Stomach (tissue), 9 donors: Measurements from ENCODE around the gene MYH13. TPM values are rescaled to one million over a fixed set of nuclear protein-coding genes. Genes with fewer than 3 reads are reported as not detected.
A peak's percentile ranks its signal among the peaks of the same experiment; 100 is the strongest.

Experiments used
- DNase-seq, 2 donors: peaks; one replicate each; pipeline versions ENCODE4 v3.0.0 to v3.0.0-alpha.2; 2013 to 2019
- H3K27ac ChIP-seq, 5 donors: fragments of 200-600 bp in 4 of 5; sonication (generic) in 4 of 5; one replicate each; pipeline ENCODE4 v1.5.1; 2013 to 2019; ENCODE audit warnings: mild to moderate bottlenecking in 1 of 5, moderate library complexity in 1 of 5
- H3K27me3 ChIP-seq, 3 donors: fragments of 200-600 bp; sonication (generic); one replicate each; pipeline ENCODE4 v1.5.1; 2017 to 2019; ENCODE audit warnings: mixed run types in 1 of 3
- H3K36me3 ChIP-seq, 4 donors: fragments of 200-600 bp; sonication (generic); 1 replicate in 3 of 4; 2 replicates in 1 of 4; pipeline ENCODE4 v1.5.1; 2016 to 2019
- H3K4me1 ChIP-seq, 4 donors: fragments of 200-600 bp; sonication (generic); one replicate each; pipeline ENCODE4 v1.5.1; 2016 to 2019
- H3K4me3 ChIP-seq, 4 donors: fragments of 200-600 bp; sonication (generic) in 3 of 4; one replicate each; pipeline ENCODE4 v1.5.1; 2016 to 2019; ENCODE audit warnings: mild to moderate bottlenecking in 1 of 4
- H3K9me3 ChIP-seq, 4 donors: fragments of 200-600 bp; sonication (generic); one replicate each; pipeline ENCODE4 v1.5.1; 2016 to 2019
- CTCF ChIP-seq, 7 experiments: fragments of 450-650 bp in 4 of 7; fragments of 200-600 bp in 3 of 7; sonication (generic) in 3 of 7; IDR thresholded peaks; one replicate each; pipeline ENCODE4 v1.5.1; 2016 to 2019; ENCODE audit warnings: antibody characterized with exemption in 7 of 7, control low read depth in 2 of 7, mild to moderate bottlenecking in 1 of 7
- EP300 ChIP-seq: sonication (generic); formaldehyde crosslinking; IDR thresholded peaks from one replicate; pipeline ENCODE4 v1.6.1; 2017; ENCODE audit warnings: antibody characterized with exemption
- POLR2A ChIP-seq, 4 donors: fragments of 450-650 bp; IDR thresholded peaks; one replicate each; pipeline ENCODE4 v1.6.1; 2016; ENCODE audit warnings: antibody characterized with exemption in 4 of 4, control low read depth in 2 of 4, mild to moderate bottlenecking in 1 of 4, moderate library complexity in 1 of 4
- POLR2AphosphoS5 ChIP-seq, 3 donors: sonication (generic); formaldehyde crosslinking; IDR thresholded peaks; one replicate each; pipeline ENCODE4 v1.6.1; 2016; ENCODE audit warnings: antibody characterized with exemption in 3 of 3
- WGBS, 5 donors: extraction: QIAGEN DNeasy Blood & Tissue Kit in 3 of 5; methylation state at CpG; one replicate each; pipeline versions ENCODE4 v1.1.5 to v1.1.7; 2013 to 2018; 5-methylcytosine and 5-hydroxymethylcytosine counted together
- intact Hi-C: fragments of 100-400 bp; cut with DNase I; formaldehyde crosslinking; loops from one replicate; pipeline ENCODE4 v1.15.1; 2023; ENCODE audit warnings: low total_unique reads
- polyA plus RNA-seq, 3 donors: library from polyadenylated mRNA; stranded (reverse); fragments of 200-250 nt; gene quantifications; one replicate each; pipeline ENCODE4 v1.2.3, GENCODE V29; 2013
- total RNA-seq, 5 donors: library from RNA; depleted of rRNA; stranded (reverse); fragments of >200 nt; gene quantifications; one replicate each; pipeline versions ENCODE4 v1.1.0 to v1.2.3, GENCODE V29; 2014 to 2016
- donor health status: healthy with polysubstance abuse.
- donor health status: Bipolar disorder and iron deficiency.
- donor health status: healthy.

The MYH13 gene
- total and polyA plus RNA-seq, 8 donors: 0.68 to 5.4 (median 2.6) TPM

GRCh38 chr17:10332515-10332914 lies 40.3 kb downstream of the MYH13 start:
- TF ChIP-seq POLR2AphosphoS5 (IDR thresholded peaks at IDR 0.05) (no peak), POLR2A (IDR thresholded peaks at IDR 0.05) (no peak)
- WGBS, 5 donors: 78 to 94% (median 90%) methylated on average over 4 of the region's 4 CpGs
- H3K27ac ChIP-seq: no peak overlapping the region
- H3K36me3 ChIP-seq: no peaks in the 10 kb centered on the region
- H3K9me3 ChIP-seq: no peaks in the 10 kb centered on the region
- no peaks in the 10 kb centered on the region for H3K4me1 ChIP-seq
- DNase-seq: no peak
- intact Hi-C loops: no loop called here
- no peak overlapping the region for H3K4me3 ChIP-seq
- H3K27me3 ChIP-seq: no peaks in the 10 kb centered on the region

GRCh38 chr17:10328971-10329923 lies 43.6 kb downstream of the MYH13 start:
- Histone ChIP-seq H3K27ac (no peak overlapping the region), H3K4me3 (no peak overlapping the region), H3K4me1 (no peaks in the 10 kb centered on the region), H3K27me3 (no peaks in the 10 kb centered on the region), H3K9me3 (no peaks in the 10 kb centered on the region), H3K36me3 (no peaks in the 10 kb centered on the region)
- DNase-seq: no peak
- 76 to 84% (median 79%) methylated on average over 15 of the region's 15 CpGs for WGBS, 5 donors
- intact Hi-C loops: loop anchor here (10.0 kb wide), 1 partner anchor 286 kb away; no protein-coding TSS in a partner anchor
- TF ChIP-seq CTCF (IDR thresholded peaks at IDR 0.05): no peak
- TF ChIP-seq POLR2AphosphoS5 (IDR thresholded peaks at IDR 0.05): no peak
- TF ChIP-seq EP300: no peak
- no peak for TF ChIP-seq POLR2A (IDR thresholded peaks at IDR 0.05)

GRCh38 chr17:10328206-10328605 lies 44.6 kb downstream of the MYH13 start:
- no peaks in the 10 kb centered on the region for H3K4me1 ChIP-seq
- intact Hi-C loops: loop anchor here (10.0 kb wide), 1 partner anchor 287 kb away; no protein-coding TSS in a partner anchor
- H3K27ac ChIP-seq: no peak overlapping the region
- no peak overlapping the region for H3K4me3 ChIP-seq
- no peaks in the 10 kb centered on the region for H3K27me3 ChIP-seq
- H3K36me3 ChIP-seq: no peaks in the 10 kb centered on the region
- DNase-seq: no peak
- TF ChIP-seq POLR2AphosphoS5 (IDR thresholded peaks at IDR 0.05) (no peak), POLR2A (IDR thresholded peaks at IDR 0.05) (no peak), CTCF (IDR thresholded peaks at IDR 0.05) (no peak), EP300 (no peak)
- 90 to 93% (median 93%) methylated on average over 7 of the region's 7 CpGs for WGBS, 5 donors
- no peaks in the 10 kb centered on the region for H3K9me3 ChIP-seq

- Histone ChIP-seq H3K27me3 (no peaks in the 10 kb centered on the region), H3K4me1 (no peaks in the 10 kb centered on the region), H3K36me3 (no peaks in the 10 kb centered on the region), H3K9me3 (no peaks in the 10 kb centered on the region), H3K27ac (no peak overlapping the region), H3K4me3 (no peak overlapping the region)
- intact Hi-C loops: loop anchor here (10.0 kb wide), 1 partner anchor 287 kb away; no protein-coding TSS in a partner anchor
- 37 to 43% (median 41%) methylated on average over 10 of the region's 10 CpGs for WGBS, 5 donors
- TF ChIP-seq EP300: no peak
- TF ChIP-seq CTCF (IDR thresholded peaks at IDR 0.05): peak in 5 of 7 experiments; percentile 73 to 92 (median 90)
- peak; percentile 75 to 90 for DNase-seq
These were observed 45.2 kb downstream of the MYH13 start for GRCh38 chr17:10327640-10328039.
